GM12872 (cell line): ENCODE data around the gene SEPHS2.

Experiments
- TF ChIP-seq, protein P1 (sequence below): IDR thresholded peaks from 3 replicates; pipeline ENCODE4 v1.5.1; 2011; ENCODE audit warnings: low read depth, mild to moderate bottlenecking, low read length, moderate library complexity; ENCODE audit not compliant: insufficient read depth

Gene SEPHS2

DNA sequence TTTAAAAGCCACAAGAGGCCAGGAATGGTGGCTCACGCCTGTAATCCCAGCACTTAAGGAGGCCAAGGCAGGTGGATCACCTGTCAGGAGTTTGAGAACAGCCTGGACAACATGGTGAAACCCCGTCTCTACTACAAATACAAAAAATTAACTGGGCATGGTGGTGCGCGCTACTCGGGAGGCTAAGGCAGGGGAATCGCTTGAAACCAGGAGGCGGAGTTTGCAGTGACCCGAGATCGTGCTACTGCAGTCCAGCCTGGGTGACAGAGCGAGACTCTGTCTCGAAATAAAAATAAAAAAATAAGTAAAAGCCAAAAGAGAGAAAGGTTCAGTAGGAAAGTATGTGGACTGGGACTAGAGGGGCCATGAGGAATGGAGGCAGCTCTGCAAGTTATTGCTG is 13.8 kb upstream of the SEPHS2 start:
- TF ChIP-seq, protein P1, sequence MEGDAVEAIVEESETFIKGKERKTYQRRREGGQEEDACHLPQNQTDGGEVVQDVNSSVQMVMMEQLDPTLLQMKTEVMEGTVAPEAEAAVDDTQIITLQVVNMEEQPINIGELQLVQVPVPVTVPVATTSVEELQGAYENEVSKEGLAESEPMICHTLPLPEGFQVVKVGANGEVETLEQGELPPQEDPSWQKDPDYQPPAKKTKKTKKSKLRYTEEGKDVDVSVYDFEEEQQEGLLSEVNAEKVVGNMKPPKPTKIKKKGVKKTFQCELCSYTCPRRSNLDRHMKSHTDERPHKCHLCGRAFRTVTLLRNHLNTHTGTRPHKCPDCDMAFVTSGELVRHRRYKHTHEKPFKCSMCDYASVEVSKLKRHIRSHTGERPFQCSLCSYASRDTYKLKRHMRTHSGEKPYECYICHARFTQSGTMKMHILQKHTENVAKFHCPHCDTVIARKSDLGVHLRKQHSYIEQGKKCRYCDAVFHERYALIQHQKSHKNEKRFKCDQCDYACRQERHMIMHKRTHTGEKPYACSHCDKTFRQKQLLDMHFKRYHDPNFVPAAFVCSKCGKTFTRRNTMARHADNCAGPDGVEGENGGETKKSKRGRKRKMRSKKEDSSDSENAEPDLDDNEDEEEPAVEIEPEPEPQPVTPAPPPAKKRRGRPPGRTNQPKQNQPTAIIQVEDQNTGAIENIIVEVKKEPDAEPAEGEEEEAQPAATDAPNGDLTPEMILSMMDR: no peak

DNA sequence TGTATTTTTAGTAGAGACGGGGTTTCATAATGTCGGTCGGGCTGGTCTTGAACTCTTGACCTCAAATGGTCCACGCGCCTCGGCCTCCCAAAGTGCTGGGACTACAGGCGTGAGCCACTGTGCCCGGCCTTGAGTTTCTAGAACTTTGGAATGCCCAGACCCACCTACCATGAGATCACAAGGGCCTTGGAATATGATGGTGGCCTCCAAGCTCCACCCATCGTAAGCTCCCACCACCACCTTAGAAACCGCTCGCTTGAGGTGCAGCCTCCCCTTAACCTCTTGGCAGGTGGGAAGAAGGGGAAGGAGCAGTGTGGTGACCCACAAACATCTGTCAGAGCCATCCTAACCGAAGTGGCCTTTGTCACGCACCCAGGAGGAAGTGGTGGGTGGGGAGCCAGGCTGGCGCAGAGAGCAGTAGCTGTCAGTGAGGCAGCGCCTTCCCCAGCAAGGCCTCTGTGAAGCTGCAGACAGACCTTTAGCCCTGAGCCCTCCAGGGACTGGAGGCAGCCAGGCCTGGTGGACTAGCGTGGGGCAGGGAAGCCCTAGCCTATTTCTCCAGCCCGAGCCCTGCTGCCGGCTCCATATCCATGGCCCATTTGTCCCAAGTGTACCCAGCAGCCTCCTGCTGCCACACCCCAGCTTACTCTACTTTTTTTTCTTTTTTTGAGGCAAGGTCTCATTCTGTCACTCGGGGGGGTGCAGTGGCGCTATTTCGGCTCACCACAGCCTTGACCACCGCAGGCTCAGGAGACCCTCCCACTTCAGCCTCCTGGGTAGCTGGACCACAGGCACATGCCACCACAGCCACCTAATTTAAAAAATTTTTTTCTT is 13.1 kb upstream of the SEPHS2 start:
- TF ChIP-seq, protein P1: no peak

DNA sequence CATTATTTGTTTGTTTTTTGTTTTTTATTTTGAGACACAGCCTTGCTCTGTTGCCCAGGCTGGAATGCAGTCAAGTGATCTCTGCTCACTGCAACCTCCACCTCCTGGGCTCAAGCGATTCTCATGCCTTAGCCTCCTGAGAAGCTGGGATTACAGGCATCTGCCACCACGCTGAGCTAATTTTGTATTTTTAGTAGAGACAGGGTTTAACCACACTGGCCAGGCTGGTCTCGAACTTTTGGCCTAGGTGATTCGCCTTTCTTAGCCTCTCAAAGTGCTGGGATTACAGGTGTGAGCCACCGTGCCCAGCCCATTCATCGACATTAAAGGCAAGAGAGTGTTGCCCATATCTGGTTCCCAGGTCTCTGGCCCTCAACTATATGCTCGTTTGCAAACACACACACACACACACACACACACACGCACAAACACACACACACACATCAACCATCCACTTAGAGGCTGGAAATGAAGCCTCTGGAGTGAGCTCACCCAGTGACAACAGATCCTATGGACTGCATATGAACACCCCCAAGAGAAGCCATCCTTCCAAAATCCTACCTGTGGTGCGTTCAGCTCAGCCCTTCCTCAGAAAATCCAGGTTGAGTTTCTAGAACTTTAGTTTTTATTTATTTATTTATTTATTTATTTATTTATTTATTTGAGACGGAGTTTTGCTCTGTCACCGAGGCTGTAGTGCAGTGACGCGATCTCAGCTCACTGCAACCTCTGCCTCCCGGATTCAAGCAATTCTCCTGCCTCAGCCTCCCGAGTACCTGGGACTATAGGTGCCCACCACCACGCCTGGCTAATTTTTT is 12.3 kb upstream of the SEPHS2 start:
- TF ChIP-seq, protein P1: no peak

DNA sequence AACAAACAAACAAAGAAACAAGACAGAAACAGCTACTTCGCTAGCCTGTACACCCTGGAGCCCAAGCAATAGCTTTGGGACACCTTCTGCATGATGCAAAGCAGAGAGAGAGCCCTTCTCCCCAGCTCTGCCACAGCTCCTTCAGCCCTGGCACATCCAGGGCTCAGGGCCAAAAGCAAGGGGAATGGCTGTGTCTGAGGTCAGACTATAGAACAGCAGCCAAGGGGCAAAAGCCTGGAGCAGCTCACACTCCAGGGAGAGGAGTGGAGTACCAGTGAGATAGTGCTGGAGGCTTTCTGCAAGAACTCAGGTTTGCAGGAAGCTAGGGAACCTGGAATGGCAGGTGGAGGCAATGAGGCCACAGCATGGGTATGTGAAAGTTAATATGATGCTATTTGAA is 11.6 kb upstream of the SEPHS2 start:
- TF ChIP-seq, protein P1: no peak

DNA sequence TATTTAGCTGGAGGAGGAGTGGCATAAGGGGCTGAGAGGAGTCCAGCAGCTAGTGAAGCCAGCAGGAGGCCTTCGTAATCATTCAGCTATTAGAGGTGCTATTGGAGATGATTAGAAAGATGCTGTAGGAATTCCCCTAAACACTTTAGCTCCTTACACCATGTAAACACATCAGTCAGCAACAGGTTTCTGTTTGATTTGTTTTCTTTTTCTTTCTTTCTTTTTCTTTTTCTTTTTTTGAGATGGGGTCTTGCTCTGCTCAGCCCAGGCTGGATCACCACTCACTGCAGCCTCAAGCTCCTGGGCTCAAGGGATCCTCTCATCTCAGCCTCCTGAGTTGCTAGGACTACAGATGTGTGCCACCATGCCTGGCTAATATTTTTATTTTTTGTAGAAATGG is 10.6 kb upstream of the SEPHS2 start:
- TF ChIP-seq, protein P1: no peak

DNA sequence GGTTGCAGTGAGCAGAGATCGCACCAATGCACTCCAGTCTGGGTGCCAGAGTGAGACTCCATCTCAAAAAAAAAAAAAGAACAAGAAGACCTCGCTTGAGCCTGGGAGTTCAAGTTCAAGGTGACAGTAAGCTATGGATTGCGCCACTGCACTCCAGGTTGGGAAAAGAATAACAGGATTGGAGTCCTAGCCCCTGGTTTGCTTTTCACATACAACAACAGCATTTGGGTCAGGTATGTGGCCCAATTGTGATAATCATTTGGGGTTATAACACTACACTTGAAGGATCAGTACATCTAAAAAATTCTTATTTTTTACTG is 3.4 kb upstream of the SEPHS2 start:
- TF ChIP-seq, protein P1: no peak

DNA sequence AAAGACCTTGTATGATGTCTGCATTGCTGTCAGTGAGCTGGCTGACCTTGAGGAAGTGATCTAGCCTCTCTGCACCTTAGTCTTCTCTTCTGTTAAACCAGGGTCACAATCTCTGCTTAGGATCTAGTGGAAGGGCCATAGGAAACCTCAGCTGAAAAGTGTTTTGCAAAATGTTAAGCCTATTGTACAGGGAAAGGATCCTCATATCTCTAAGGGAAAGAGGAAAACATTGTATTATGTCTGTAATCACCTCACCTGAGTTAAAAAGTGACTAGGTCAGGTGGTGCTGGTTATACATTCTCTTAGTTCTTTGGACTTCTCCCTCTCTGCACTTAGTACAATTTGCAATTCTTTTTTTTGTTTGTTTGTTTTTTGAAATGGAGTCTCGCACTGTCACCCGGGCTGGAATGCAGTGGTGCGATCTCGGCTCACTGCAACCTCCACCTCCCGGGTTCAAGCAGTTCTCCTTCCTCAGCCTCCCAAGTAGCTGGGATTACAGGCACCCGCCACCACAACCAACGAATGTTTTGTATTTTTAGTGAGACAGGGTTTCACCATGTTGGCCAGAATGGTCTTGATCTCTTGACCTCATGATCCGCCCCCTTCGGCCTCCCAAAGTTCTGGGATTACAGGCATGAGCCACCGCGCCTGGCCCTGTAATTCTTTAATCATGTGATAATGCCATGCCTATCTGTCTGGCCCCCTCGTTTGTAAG is 2.0 kb upstream of the SEPHS2 start:
- TF ChIP-seq, protein P1: no peak
